ENCODE results near the gene VWA7.

Gene VWA7

GRCh38 chr6:31736768-31737314, 40.3 kb downstream of the VWA7 start:
- TF ChIP-seq CTCF (IDR thresholded peaks at IDR 0.05; ENCODE audit: insufficient read depth, low read depth, low read length, missing control alignments): no peak
- no peak for DNase-seq (ENCODE audit: low read depth)
- peak overlapping the region; percentile 97 for H3K4me3 ChIP-seq (ENCODE audit: low read depth, low read length)

GRCh38 chr6:31736021-31736767, 40.9 kb downstream of the VWA7 start, which contains the start of gene CLIC1:
Gene CLIC1 (minus strand): TSS chr6:31736530. CDS start chr6:31736300, 230 bp downstream.
- TF ChIP-seq CTCF (IDR thresholded peaks at IDR 0.05; ENCODE audit: insufficient read depth, low read depth, low read length, missing control alignments): no peak

GRCh38 chr6:31734821-31735406, 42.2 kb downstream of the VWA7 start:
- no peak for TF ChIP-seq CTCF (IDR thresholded peaks at IDR 0.05; ENCODE audit: insufficient read depth, low read depth, low read length, missing control alignments)
- peak; percentile 88 for DNase-seq (ENCODE audit: low read depth)
- H3K4me3 ChIP-seq (ENCODE audit: low read depth, low read length): peak overlapping the region; percentile 97

More at GRCh38 chr6:31736021-31736767, 40.9 kb downstream of the VWA7 start, which contains the start of gene CLIC1:
- peak; percentile 89 for DNase-seq (ENCODE audit: low read depth)
- H3K4me3 ChIP-seq (ENCODE audit: low read depth, low read length): peak within 1 kb of the TSS; percentile 97

DNA sequence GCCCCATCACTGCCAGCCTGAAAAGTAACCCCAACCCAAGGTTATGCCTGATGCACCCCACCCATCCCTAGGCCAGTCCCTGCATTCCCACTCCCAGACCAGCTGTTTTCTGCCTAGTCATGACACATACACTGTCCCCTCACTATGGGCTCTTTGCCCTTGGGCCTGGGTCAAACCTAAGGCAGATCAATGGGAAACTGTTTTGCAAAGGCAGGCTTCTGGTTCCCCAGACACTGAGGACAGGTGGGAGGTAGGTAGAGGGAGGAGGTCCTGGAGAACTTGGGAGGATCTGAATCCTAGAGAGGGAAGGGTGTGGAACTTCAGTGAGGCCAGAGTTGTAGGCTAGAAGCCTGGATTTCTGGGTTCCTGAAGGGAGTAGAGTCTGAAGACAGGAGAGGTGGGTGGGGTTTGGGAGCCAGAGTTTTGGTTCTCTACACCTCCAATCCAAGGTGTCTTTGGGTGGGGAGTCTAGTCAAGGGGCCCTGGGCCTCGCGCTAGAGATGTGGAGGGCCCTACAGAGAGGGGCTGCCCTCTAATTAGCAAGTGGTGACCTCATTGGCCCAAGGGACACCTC, 42.8 kb downstream of the VWA7 start:
- peak overlapping the region; percentile 97 for H3K4me3 ChIP-seq (ENCODE audit: low read depth, low read length)
- DNase-seq (ENCODE audit: low read depth): no peak
- TF ChIP-seq CTCF (IDR thresholded peaks at IDR 0.05; ENCODE audit: insufficient read depth, low read depth, low read length, missing control alignments): no peak

- TF ChIP-seq CTCF (IDR thresholded peaks at IDR 0.05; ENCODE audit: insufficient read depth, low read depth, low read length, missing control alignments): no peak
- H3K4me3 ChIP-seq (ENCODE audit: low read depth, low read length): no peak overlapping the region
- no peak for DNase-seq (ENCODE audit: low read depth)
These were observed 43.4 kb downstream of the VWA7 start for GRCh38 chr6:31733734-31734133.

DNA sequence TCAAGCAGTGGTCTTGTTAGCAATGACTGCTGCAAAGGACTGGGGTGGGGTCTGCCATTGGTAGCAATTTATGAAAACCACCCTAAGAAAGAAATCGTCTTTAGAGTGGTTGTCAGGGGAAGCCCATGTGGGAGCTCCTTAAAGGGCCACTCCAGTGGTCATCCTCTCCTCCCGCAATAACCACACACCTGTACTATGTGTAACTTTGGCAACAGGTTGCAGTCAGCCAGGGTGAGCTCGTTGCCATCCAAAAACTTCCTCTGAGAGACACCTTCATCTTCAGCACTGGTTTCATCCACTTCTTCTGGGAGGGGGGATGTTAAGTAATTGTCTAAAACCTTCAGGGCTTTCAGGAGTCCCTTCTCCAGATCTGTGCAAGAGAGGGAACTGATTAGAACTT, 45.1 kb downstream of the VWA7 start:
- no peak for TF ChIP-seq CTCF (IDR thresholded peaks at IDR 0.05; ENCODE audit: insufficient read depth, low read depth, low read length, missing control alignments)
- H3K4me3 ChIP-seq (ENCODE audit: low read depth, low read length): no peak overlapping the region
- no peak for DNase-seq (ENCODE audit: low read depth)
